H1 (cell line): ENCODE measurements around the gene PRKCZ. TPM values are rescaled to one million over a fixed set of nuclear protein-coding genes. Genes with fewer than 3 reads are reported as not detected.
A peak's percentile ranks its signal among the peaks of the same experiment; 100 is the strongest.

Experiments used
- CTCF ChIA-PET: fragments of 300-600 bp; sonication (Branson Sonifier 250); formaldehyde crosslinking; loops from one replicate; lab custom pipeline; 2021; ENCODE audit not compliant: partially characterized antibody; lab: Charles Lee
- POLR2A ChIA-PET: fragments of 300-600 bp; sonication (Branson Sonifier 250); formaldehyde crosslinking; loops from one replicate; lab custom pipeline; 2021; ENCODE audit warnings: inconsistent platforms; ENCODE audit not compliant: partially characterized antibody; lab: Charles Lee
- DNase-seq, 2 experiments: peaks; one replicate each; pipeline versions ENCODE4 v3.0.0 to v3.0.0-alpha.2; 2010 to 2022; ENCODE audit warnings: low spot score in 2 of 2, low read depth in 1 of 2, mixed read lengths in 1 of 2
- FAIRE-seq: peaks from 2 replicates; lab custom pipeline; 2011; peaks lifted over from hg19 to GRCh38; lab: Jason Lieb, UNC
- H2AFZ ChIP-seq: 2 replicates; pipeline ENCODE4 v1.8.1; 2012; ENCODE audit warnings: low read length, inconsistent platforms
- H2AK5ac ChIP-seq: 2 replicates; pipeline ENCODE4 v1.6.1; 2013; ENCODE audit warnings: low read depth, low read length
- H2BK120ac ChIP-seq: replicated peaks from 2 replicates; pipeline ENCODE3; 2013; ENCODE audit warnings: low read depth, low read length, inconsistent platforms
- H2BK12ac ChIP-seq: 2 replicates; pipeline ENCODE4 v1.6.1; 2013; ENCODE audit warnings: low read depth, low read length
- H2BK15ac ChIP-seq: 2 replicates; pipeline ENCODE4 v1.6.1; 2013; ENCODE audit warnings: low read length
- H2BK20ac ChIP-seq: 2 replicates; pipeline ENCODE4 v1.6.1; 2013; ENCODE audit warnings: low read length
- H2BK5ac ChIP-seq: 2 replicates; pipeline ENCODE4 v1.6.1; 2013; ENCODE audit warnings: low read depth, low read length
- H3K14ac ChIP-seq: 2 replicates; pipeline ENCODE4 v1.6.1; 2013; ENCODE audit warnings: inconsistent platforms; ENCODE audit not compliant: insufficient read length
- H3K18ac ChIP-seq: 2 replicates; pipeline ENCODE4 v1.6.1; 2013; ENCODE audit warnings: low read length; ENCODE audit errors: extremely low read depth
- H3K23ac ChIP-seq: 2 replicates; pipeline ENCODE4 v1.6.1; 2013; ENCODE audit warnings: inconsistent platforms; ENCODE audit not compliant: insufficient read length
- H3K23me2 ChIP-seq: 2 replicates; pipeline ENCODE4 v1.6.1; 2013; ENCODE audit warnings: low read depth, low read length
- H3K27ac ChIP-seq: 2 replicates; pipeline ENCODE4 v1.6.1; 2011; ENCODE audit warnings: low read depth, low read length, inconsistent platforms
- H3K27me3 ChIP-seq, 4 experiments: replicated peaks in 1 of 4; 1 replicate in 1 of 4; 2 replicates in 3 of 4; pipeline versions ENCODE4 v1.6.1 to v1.8.1; 2011 to 2013; ENCODE audit warnings: low read length in 3 of 4, mild to moderate bottlenecking in 3 of 4, inconsistent platforms in 2 of 4, mixed read lengths in 2 of 4, moderate library complexity in 1 of 4; ENCODE audit not compliant: control insufficient read depth in 3 of 4, insufficient read depth in 3 of 4; ENCODE audit errors: extremely low read depth in 1 of 4
- H3K36me3 ChIP-seq, 4 experiments: 2 replicates each; pipeline versions ENCODE4 v1.6.1 to v1.8.1; 2011 to 2013; ENCODE audit warnings: mild to moderate bottlenecking in 4 of 4, low read length in 3 of 4, moderate library complexity in 2 of 4, control low read depth in 1 of 4, inconsistent platforms in 1 of 4; ENCODE audit not compliant: insufficient read depth in 4 of 4, control insufficient read depth in 2 of 4
- H3K4ac ChIP-seq: replicated peaks from 2 replicates; pipeline ENCODE3; 2013; ENCODE audit warnings: low read length, low read depth, mixed read lengths, inconsistent platforms; ENCODE audit not compliant: insufficient read length
- H3K4me1 ChIP-seq, 4 experiments: replicated peaks in 1 of 4; 1 replicate in 1 of 4; 2 replicates in 3 of 4; pipeline versions ENCODE4 v1.6.1 to v1.8.1; 2011 to 2013; ENCODE audit warnings: low read length in 3 of 4, inconsistent platforms in 2 of 4, mixed read lengths in 1 of 4; ENCODE audit not compliant: insufficient read depth in 4 of 4, control insufficient read depth in 3 of 4
- H3K4me2 ChIP-seq, 2 experiments: 2 replicates each; pipeline versions ENCODE4 v1.6.1 to v1.8.1; 2011 to 2013; ENCODE audit warnings: low read depth in 2 of 2, low read length in 2 of 2, control low read depth in 1 of 2, inconsistent platforms in 1 of 2, mild to moderate bottlenecking in 1 of 2; ENCODE audit not compliant: insufficient read depth in 1 of 2
- H3K4me3 ChIP-seq, 4 experiments: fragments of 200-600, 300-600 bp in 1 of 4; sonication (generic), shearing (Covaris generic), sonication (Bioruptor Twin) in 1 of 4; 2 replicates each; pipeline versions ENCODE4 v1.5.1 to v1.8.1; 2011 to 2016; ENCODE audit warnings: low read length in 4 of 4, low read depth in 3 of 4, control low read depth in 2 of 4, inconsistent platforms in 2 of 4, mild to moderate bottlenecking in 2 of 4, mixed read lengths in 1 of 4, moderate library complexity in 1 of 4; ENCODE audit not compliant: insufficient read depth in 2 of 4; ENCODE audit errors: extremely low read depth in 1 of 4
- H3K56ac ChIP-seq: replicated peaks from 2 replicates; pipeline ENCODE3; 2013; ENCODE audit warnings: low read depth, mild to moderate bottlenecking, mixed read lengths, low read length, inconsistent platforms; ENCODE audit not compliant: insufficient read length
- H3K79me1 ChIP-seq: 2 replicates; pipeline ENCODE4 v1.6.1; 2013; ENCODE audit warnings: low read depth, low read length, control low read depth
- H3K79me2 ChIP-seq, 2 experiments: 2 replicates each; pipeline versions ENCODE4 v1.6.1 to v1.8.1; 2012 to 2013; ENCODE audit warnings: low read length in 2 of 2, mild to moderate bottlenecking in 2 of 2, inconsistent platforms in 1 of 2; ENCODE audit not compliant: insufficient read depth in 2 of 2, control insufficient read depth in 1 of 2
- H3K9ac ChIP-seq, 4 experiments: replicated peaks in 1 of 4; 1 replicate in 1 of 4; 2 replicates in 3 of 4; pipeline versions ENCODE4 v1.6.1 to v1.8.1; 2011 to 2013; ENCODE audit warnings: low read depth in 3 of 4, low read length in 3 of 4, control low read depth in 2 of 4, mild to moderate bottlenecking in 2 of 4, moderate library complexity in 2 of 4, inconsistent platforms in 1 of 4; ENCODE audit errors: extremely low read depth in 1 of 4
- H3K9me3 ChIP-seq, 2 experiments: 2 replicates each; pipeline versions ENCODE4 v1.6.1 to v1.8.1; 2012 to 2013; ENCODE audit warnings: mild to moderate bottlenecking in 2 of 2, moderate library complexity in 2 of 2, control low read depth in 1 of 2, inconsistent platforms in 1 of 2, low read depth in 1 of 2, low read length in 1 of 2, mixed read lengths in 1 of 2; ENCODE audit not compliant: insufficient read depth in 2 of 2
- H4K20me1 ChIP-seq, 2 experiments: replicated peaks in 1 of 2; 2 replicates each; pipeline versions ENCODE3 to v1.8.1; 2011 to 2013; ENCODE audit warnings: inconsistent platforms in 2 of 2, low read length in 2 of 2, mild to moderate bottlenecking in 1 of 2; ENCODE audit not compliant: insufficient read depth in 2 of 2, control insufficient read depth in 1 of 2
- H4K5ac ChIP-seq: 2 replicates; pipeline ENCODE4 v1.6.1; 2013; ENCODE audit warnings: low read length, low read depth, mixed read lengths, inconsistent platforms; ENCODE audit not compliant: insufficient read length
- H4K8ac ChIP-seq: 2 replicates; pipeline ENCODE4 v1.8.0; 2013; ENCODE audit warnings: mild to moderate bottlenecking, moderate library complexity, low read length, inconsistent platforms; ENCODE audit not compliant: insufficient read depth; ENCODE audit errors: extremely low read depth
- H4K91ac ChIP-seq: replicated peaks from 2 replicates; pipeline ENCODE3; 2013; ENCODE audit warnings: low read length, mixed read lengths, inconsistent platforms; ENCODE audit not compliant: insufficient read length
- ASH2L ChIP-seq: fragments of 200-600, 300-600 bp; sonication (generic); IDR thresholded peaks from one replicate; pipeline ENCODE4 v1.7.1; 2017; ENCODE audit warnings: low read length
- GABPA ChIP-seq: IDR thresholded peaks from 2 replicates; pipeline ENCODE4 v1.6.1; 2011; ENCODE audit warnings: mild to moderate bottlenecking, low read length, moderate library complexity, borderline replicate concordance; ENCODE audit not compliant: insufficient read depth
- HDAC6 ChIP-seq: IDR thresholded peaks from one replicate; pipeline ENCODE4 v1.7.1; 2012; ENCODE audit warnings: low read depth, mild to moderate bottlenecking, inconsistent platforms, low read length, moderate library complexity
- POU5F1 ChIP-seq: IDR thresholded peaks from 2 replicates; pipeline ENCODE4 v1.6.1; 2011; ENCODE audit warnings: low read depth, mild to moderate bottlenecking, low read length, moderate library complexity
- SP4 ChIP-seq: IDR thresholded peaks from 2 replicates; pipeline ENCODE4 v1.6.1; 2012; ENCODE audit warnings: low read length, inconsistent platforms
- WGBS, 2 experiments: shearing (Covaris generic) in 1 of 2; methylation state at CpG; one replicate each; pipeline versions ENCODE4 v1.1.6 to v1.1.7; 2013 to 2015; ENCODE audit warnings: low lambda C conversion rate in 2 of 2, mixed read lengths in 2 of 2, inconsistent platforms in 1 of 2, low coverage in 1 of 2, missing lambda C conversion rate in 1 of 2; ENCODE audit not compliant: insufficient replicate concordance in 2 of 2, insufficient coverage in 1 of 2, insufficient read length in 1 of 2; ENCODE audit errors: extremely low coverage in 1 of 2, missing lambda C conversion rate in 1 of 2; 5-methylcytosine and 5-hydroxymethylcytosine counted together
- polyA plus RNA-seq, 7 experiments: library from polyadenylated mRNA; depleted of rRNA in 3 of 7; stranded (reverse) in 5 of 7; unstranded in 2 of 7; fragments of >200 nt in 5 of 7; fragments of 200-250 nt in 2 of 7; gene quantifications; 1 replicate in 5 of 7; 2 replicates in 1 of 7; 4 replicates in 1 of 7; pipeline versions ENCODE4 v1.2.1 to v1.2.3, GENCODE V29; 2011 to 2013; ENCODE audit warnings: missing spikeins in 2 of 7, mixed read lengths in 2 of 7
- total RNA-seq: library from RNA; stranded (reverse); fragmentation: NEBNext Ultra II Directional; extraction: Animal tissue kit (Norgen Biotek cat#: 25700); gene quantifications from 2 replicates; pipeline ENCODE4 v1.2.1, GENCODE V29; 2021
- TF ChIP-seq, protein P1 (sequence below), 3 experiments: IDR thresholded peaks; 1 replicate in 2 of 3; 2 replicates in 1 of 3; pipeline versions ENCODE4 v1.5.1 to v1.6.1; 2011; ENCODE audit warnings: low read length in 3 of 3, mild to moderate bottlenecking in 3 of 3, inconsistent platforms in 2 of 3, low read depth in 1 of 3, moderate library complexity in 1 of 3; ENCODE audit not compliant: insufficient read depth in 1 of 3; ENCODE audit errors: control extremely low read depth in 1 of 3
- TF ChIP-seq, protein P2 (sequence below): IDR thresholded peaks from 2 replicates; pipeline ENCODE4 v1.6.1; 2011; ENCODE audit warnings: low read length, improper control_type of control experiment

PRKCZ gene
- total and polyA plus RNA-seq, 2 of the 8 experiments (the other 6 are each of a cell fraction or from before 2014, with no cell fraction given) = 37.4 to 45.1 TPM

DNA sequence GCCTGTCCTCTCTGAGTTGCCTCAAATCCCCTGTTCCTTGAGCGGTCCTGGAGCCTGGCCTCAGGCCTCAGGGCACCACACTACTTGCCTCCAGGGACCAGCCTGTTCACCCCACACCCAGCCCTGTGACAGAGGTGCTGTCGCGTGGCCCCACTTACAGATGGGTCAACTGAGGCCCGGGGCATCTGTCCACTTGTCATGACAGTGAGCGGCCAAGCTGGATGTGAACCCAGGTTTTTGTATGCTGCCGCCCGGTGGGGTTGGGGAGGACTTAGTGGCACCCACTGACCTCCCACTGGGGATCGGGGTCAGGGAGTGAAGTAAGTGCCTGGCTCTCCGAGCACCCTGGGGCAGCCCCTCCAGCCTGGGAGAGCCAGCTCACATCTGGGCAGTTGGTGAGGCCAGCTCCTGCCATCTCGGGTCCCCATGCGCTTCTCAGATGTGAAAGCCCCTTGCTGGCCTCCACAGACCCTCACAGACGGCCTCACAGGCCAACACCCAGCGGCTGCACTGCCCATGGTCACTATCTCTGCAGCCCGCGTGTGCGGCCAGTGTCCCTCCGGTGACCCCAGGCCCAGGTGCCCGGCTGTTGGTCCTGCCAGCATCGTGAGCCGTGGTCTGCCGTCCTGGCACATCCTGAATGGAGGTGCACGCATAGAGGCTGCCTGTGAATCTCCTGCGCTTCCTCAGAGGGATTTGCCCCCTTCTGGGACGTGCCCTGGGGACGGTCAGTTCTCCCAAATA lies 153.6 kb downstream of the PRKCZ start:
- ChIA-PET POLR2A (interaction anchor here (0.7 to 4.8 kb wide), 8 partner anchors 9 to 180 kb away, joined by 3 to 21 read pairs (median 4); partner anchors contain the start of gene FAAP20), CTCF (interaction anchor here (0.9 to 2.9 kb wide), 8 partner anchors 9 to 178 kb away, joined by 3 to 14 read pairs (median 6); partner anchors contain the start of gene FAAP20)
- H3K4me1 ChIP-seq = peaks cover 3 to 16% (median 12%) of the 10 kb centered on the region in 4 experiments
- H3K23me2 ChIP-seq = peaks cover 6% of the 10 kb centered on the region
- H3K9me3 ChIP-seq = no peaks in the 10 kb centered on the region
- H4K8ac ChIP-seq = peak overlapping the region; percentile 94; the same call in 1 of the 2 replicates
- peaks cover 0 to 11% (median 6%) of the 10 kb centered on the region in 4 experiments; a peak in 4 of 7 replicates for H3K27me3 ChIP-seq
- H2BK15ac ChIP-seq = peak overlapping the region; percentile 61; the same call in 1 of the 2 replicates
- H4K5ac ChIP-seq = no peak overlapping the region
- no peak for FAIRE-seq
- H3K14ac ChIP-seq = no peak overlapping the region
- no peak overlapping the region for H3K23ac ChIP-seq
- H4K20me1 ChIP-seq = no peaks in the 10 kb centered on the region
- peak overlapping the region; percentile 59 for H3K56ac ChIP-seq
- no peak overlapping the region for H2AK5ac ChIP-seq
- H3K4ac ChIP-seq = peak overlapping the region; percentile 7
- H2AFZ ChIP-seq = no peak overlapping the region; the same call in 1 of the 2 replicates
- H3K4me3 ChIP-seq = peak overlapping the region; percentile 37 to 62 (median 46); a peak in 7 of 8 replicates
- no peak overlapping the region for H2BK120ac ChIP-seq
- no peak for DNase-seq
- H3K18ac ChIP-seq = peak overlapping the region; percentile 71; the same call in 1 of the 2 replicates
- no peaks in the 10 kb centered on the region for H3K36me3 ChIP-seq
- H2BK5ac ChIP-seq = peak overlapping the region; percentile 55; the same call in 1 of the 2 replicates
- no peak overlapping the region; a peak in 1 of 7 replicates for H3K9ac ChIP-seq
- peak overlapping the region; percentile 80 for H4K91ac ChIP-seq
- H2BK20ac ChIP-seq = 0 out of 2 replicates have a peak overlapping the region, but pooled peaks have one; percentile 48
- H3K4me2 ChIP-seq = peak overlapping the region; percentile 89 to 90
- peak overlapping the region; percentile 50; the same call in 1 of the 2 replicates for H2BK12ac ChIP-seq
- no peaks in the 10 kb centered on the region for H3K79me2 ChIP-seq
- WGBS, 2 experiments = 81% methylated on average over 20 of the region's 25 CpGs; no CpG with 5 or more reads in 1 of the 2 experiments
- H3K79me1 ChIP-seq = no peaks in the 10 kb centered on the region; the same call in 1 of the 2 replicates
- no peak overlapping the region for H3K27ac ChIP-seq
- TF ChIP-seq POU5F1 (no peak), SP4 (no peak), ASH2L (no peak), HDAC6 (no peak), GABPA (no peak)
- TF ChIP-seq, protein P1, sequence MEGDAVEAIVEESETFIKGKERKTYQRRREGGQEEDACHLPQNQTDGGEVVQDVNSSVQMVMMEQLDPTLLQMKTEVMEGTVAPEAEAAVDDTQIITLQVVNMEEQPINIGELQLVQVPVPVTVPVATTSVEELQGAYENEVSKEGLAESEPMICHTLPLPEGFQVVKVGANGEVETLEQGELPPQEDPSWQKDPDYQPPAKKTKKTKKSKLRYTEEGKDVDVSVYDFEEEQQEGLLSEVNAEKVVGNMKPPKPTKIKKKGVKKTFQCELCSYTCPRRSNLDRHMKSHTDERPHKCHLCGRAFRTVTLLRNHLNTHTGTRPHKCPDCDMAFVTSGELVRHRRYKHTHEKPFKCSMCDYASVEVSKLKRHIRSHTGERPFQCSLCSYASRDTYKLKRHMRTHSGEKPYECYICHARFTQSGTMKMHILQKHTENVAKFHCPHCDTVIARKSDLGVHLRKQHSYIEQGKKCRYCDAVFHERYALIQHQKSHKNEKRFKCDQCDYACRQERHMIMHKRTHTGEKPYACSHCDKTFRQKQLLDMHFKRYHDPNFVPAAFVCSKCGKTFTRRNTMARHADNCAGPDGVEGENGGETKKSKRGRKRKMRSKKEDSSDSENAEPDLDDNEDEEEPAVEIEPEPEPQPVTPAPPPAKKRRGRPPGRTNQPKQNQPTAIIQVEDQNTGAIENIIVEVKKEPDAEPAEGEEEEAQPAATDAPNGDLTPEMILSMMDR (IDR thresholded peaks at IDR 0.05; ENCODE audit: control extremely low read depth in 1 of 3, insufficient read depth in 1 of 3, low read depth in 1 of 3, low read length in 3 of 3) = no peak
- TF ChIP-seq, protein P2, sequence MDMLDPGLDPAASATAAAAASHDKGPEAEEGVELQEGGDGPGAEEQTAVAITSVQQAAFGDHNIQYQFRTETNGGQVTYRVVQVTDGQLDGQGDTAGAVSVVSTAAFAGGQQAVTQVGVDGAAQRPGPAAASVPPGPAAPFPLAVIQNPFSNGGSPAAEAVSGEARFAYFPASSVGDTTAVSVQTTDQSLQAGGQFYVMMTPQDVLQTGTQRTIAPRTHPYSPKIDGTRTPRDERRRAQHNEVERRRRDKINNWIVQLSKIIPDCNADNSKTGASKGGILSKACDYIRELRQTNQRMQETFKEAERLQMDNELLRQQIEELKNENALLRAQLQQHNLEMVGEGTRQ = no peak
